IPS DF 6.9 (cell line): ENCODE measurements around the gene COMT.
"Not testable (repeated sequence)": the region's sequence is repeated elsewhere in the genome, so short reads cannot be mapped to it uniquely, and the experiment has no call there.

Experiments used
- DNase-seq: peaks from one replicate; pipeline ENCODE4 v3.0.0-alpha.2; 2013; ENCODE audit warnings: low read depth, low spot score
- H3K27ac ChIP-seq: one replicate; pipeline ENCODE4 v1.5.1; 2013; ENCODE audit warnings: low read length, control low read depth
- H3K27me3 ChIP-seq: 2 replicates; pipeline ENCODE4 v1.6.1; 2013; ENCODE audit warnings: mild to moderate bottlenecking, low read length; ENCODE audit not compliant: control insufficient read depth, insufficient read depth
- H3K36me3 ChIP-seq: 2 replicates; pipeline ENCODE4 v1.6.1; 2013; ENCODE audit warnings: low read length; ENCODE audit not compliant: control insufficient read depth, insufficient read depth
- H3K4me1 ChIP-seq: 2 replicates; pipeline ENCODE4 v1.6.1; 2013; ENCODE audit warnings: low read length; ENCODE audit not compliant: control insufficient read depth, insufficient read depth
- H3K4me3 ChIP-seq: 2 replicates; pipeline ENCODE4 v1.5.1; 2013; ENCODE audit warnings: mild to moderate bottlenecking, low read length
- H3K9me3 ChIP-seq: 2 replicates; pipeline ENCODE4 v1.6.1; 2013; ENCODE audit warnings: low read length, inconsistent platforms; ENCODE audit not compliant: control insufficient read depth, insufficient read depth
- WGBS: extraction: QIAGEN DNeasy Blood & Tissue Kit; methylation state at CpG from one replicate; pipeline ENCODE4 v1.1.7; 2013; ENCODE audit warnings: mixed read lengths, missing lambda C conversion rate; ENCODE audit not compliant: insufficient read length, insufficient coverage; 5-methylcytosine and 5-hydroxymethylcytosine counted together

The COMT gene

GRCh38 chr22:19929586-19930550, 11.7 kb upstream of the COMT start:
- no peaks in the 10 kb centered on the region for H3K9me3 ChIP-seq
- no peak for DNase-seq
- no CpG with 5 or more reads among the region's 21 CpGs for WGBS
- no peak overlapping the region for H3K4me3 ChIP-seq
- no peaks in the 10 kb centered on the region for H3K4me1 ChIP-seq
- no peaks in the 10 kb centered on the region for H3K27me3 ChIP-seq
- H3K36me3 ChIP-seq: no peaks in the 10 kb centered on the region
- no peak overlapping the region for H3K27ac ChIP-seq

DNA sequence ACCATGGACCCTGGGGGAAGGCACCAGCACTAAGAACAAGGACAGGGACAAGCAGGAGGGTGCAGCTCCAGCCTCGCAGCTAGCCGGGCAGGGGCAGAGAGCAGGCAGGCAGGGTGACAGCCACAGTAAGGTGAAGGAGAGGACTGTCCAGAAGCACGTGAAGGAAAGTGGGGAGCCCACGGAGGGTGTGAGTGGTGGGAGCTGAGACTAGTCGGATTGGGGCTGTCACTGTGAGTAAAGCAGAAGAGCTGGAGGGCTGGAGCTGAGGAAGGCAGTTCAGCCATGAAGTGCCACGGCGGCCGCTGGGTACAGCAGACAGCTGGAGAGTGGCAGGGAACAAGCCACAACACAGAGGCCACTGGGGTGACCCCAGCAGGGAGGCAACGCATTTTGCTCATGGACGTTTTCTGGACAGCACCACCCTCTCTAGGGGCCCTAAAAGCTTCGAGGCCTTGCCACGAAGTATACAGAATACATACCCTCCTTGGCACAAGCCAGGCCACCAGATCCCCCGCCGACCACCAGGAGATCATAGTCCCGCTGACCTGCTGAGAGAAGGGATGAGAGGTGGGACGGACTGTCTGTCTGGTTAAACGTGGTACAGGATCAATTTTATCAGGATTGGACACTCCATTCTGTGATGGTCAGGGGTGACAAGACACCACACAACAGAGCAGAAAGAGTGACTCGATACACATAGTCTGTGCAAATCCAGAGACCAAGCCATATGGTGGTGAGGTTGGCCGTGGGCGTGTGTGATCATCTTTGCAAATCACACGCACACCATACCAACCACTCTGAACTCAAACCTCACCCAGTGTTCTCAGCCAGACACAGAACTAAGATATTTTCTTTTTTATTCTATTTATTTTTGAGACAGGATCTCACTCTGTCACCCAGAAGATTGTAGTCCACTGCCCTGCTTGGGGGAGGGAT, 10.8 kb upstream of the COMT start:
- Histone ChIP-seq H3K27me3 (no peaks in the 10 kb centered on the region), H3K9me3 (no peaks in the 10 kb centered on the region), H3K27ac (no peak overlapping the region), H3K36me3 (no peaks in the 10 kb centered on the region), H3K4me1 (no peaks in the 10 kb centered on the region), H3K4me3 (no peak overlapping the region)
- WGBS: no CpG with 5 or more reads among the region's 21 CpGs
- DNase-seq: no peak

DNA sequence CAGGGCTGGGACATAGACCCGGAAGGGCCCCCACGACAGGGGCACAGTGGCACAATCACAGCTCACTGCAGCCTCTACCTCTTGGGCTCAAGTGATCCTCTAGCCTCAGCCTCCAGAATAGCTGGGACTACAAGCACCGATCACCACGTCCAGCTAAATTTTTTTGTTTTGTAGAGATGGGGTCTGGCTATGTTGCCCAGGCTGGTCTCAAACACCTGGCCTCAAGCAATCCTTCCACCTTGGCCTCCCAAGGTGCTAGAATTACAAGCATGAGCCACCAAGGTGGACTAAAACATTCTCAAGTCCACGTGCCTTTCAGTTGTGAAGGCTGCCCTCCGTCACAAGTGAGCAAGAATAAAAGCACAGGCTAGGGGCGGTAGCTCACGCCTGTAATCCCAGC, 10.1 kb upstream of the COMT start:
- Histone ChIP-seq H3K4me3 (no peak overlapping the region), H3K27me3 (no peaks in the 10 kb centered on the region), H3K27ac (no peak overlapping the region), H3K9me3 (no peaks in the 10 kb centered on the region), H3K36me3 (no peaks in the 10 kb centered on the region), H3K4me1 (no peaks in the 10 kb centered on the region)
- no peak for DNase-seq
- WGBS: no CpG with 5 or more reads among the region's 8 CpGs

GRCh38 chr22:19932367-19933206, 9.0 kb upstream of the COMT start:
- no peak overlapping the region for H3K4me3 ChIP-seq
- H3K36me3 ChIP-seq: no peaks in the 10 kb centered on the region
- DNase-seq: no peak
- no peaks in the 10 kb centered on the region for H3K9me3 ChIP-seq
- H3K27ac ChIP-seq: no peak overlapping the region
- no CpG with 5 or more reads among the region's 12 CpGs for WGBS
- no peaks in the 10 kb centered on the region for H3K4me1 ChIP-seq
- no peaks in the 10 kb centered on the region for H3K27me3 ChIP-seq

DNA sequence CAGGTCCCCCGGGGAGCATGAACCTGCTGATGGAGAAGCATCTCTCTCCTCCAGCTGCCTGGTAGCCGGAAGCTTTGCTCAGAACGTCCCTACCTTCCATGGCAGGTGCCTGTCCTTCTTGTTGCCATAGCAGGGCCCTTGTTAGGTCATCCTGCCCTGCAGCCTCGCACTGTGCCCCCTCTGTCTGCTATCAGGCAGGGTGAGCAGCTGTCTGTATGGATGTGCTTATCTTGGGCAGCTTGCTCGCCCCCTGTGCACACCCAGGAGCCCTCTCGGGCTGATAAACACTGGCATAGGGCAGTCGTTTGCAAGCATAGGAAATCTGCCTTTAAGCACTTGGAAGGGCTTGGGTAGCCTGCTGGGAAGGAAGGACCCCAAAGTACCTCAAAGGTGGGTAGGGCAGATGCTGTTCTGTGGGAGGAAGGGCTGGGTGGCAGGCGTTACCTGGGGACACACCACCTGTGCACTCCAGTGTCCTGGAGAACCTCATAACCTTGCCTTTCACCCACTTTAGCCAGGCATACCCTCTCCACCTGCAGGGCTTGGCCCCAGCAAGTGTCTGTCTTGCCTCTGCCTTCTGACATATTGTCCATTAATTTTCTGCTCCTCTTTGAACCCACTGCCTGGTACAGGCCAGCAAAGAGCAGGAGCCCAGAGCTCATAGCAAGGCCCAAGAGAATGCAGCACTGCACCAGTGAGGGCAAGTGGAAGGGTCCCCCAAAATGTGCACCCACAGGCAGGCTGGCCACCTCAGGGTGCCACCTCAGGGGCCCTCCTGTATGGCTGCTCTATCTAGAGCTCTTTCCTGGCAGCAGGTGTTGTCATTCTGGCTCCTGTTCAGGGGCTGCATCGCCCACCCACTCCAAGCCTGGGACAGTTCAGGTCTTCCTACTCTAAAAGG, 8.0 kb upstream of the COMT start:
- H3K4me3 ChIP-seq: no peak overlapping the region
- H3K4me1 ChIP-seq: no peaks in the 10 kb centered on the region
- H3K27me3 ChIP-seq: no peaks in the 10 kb centered on the region
- no peaks in the 10 kb centered on the region for H3K9me3 ChIP-seq
- no peak overlapping the region for H3K27ac ChIP-seq
- DNase-seq: no peak
- no peaks in the 10 kb centered on the region for H3K36me3 ChIP-seq
- no CpG with 5 or more reads among the region's 9 CpGs for WGBS

GRCh38 chr22:19935123-19935718, 6.4 kb upstream of the COMT start:
- not testable (repeated sequence) for H3K4me1 ChIP-seq, H3K27ac ChIP-seq, H3K9me3 ChIP-seq, H3K4me3 ChIP-seq, H3K27me3 ChIP-seq, DNase-seq, H3K36me3 ChIP-seq
- no CpG with 5 or more reads among the region's 11 CpGs for WGBS

DNA sequence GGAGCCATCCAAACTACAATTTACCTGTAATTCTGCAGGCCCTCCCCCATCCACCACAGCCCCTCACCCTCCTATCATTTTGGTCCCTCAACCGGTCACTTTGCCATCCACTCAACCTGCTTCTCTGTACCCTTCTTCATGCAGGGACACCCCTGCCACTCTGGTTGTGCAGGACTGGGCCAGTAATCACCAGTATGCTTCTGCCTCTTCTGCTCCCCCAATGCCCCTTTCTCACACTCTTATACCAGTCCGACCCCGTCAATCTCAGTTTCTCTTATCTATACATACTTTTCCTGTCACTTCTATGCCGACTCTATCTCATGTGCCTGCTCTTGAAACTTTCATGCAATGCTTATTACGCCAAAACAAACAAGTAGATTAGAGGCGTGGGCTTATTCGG, 5.1 kb upstream of the COMT start:
- Histone ChIP-seq H3K4me3 (no peak overlapping the region), H3K36me3 (no peaks in the 10 kb centered on the region), H3K27me3 (no peaks in the 10 kb centered on the region), H3K9me3 (no peaks in the 10 kb centered on the region), H3K4me1 (no peaks in the 10 kb centered on the region), H3K27ac (no peak overlapping the region)
- no peak for DNase-seq
- whole genome bisulfite sequencing: no CpG with 5 or more reads among the region's 7 CpGs

- no peaks in the 10 kb centered on the region for H3K9me3 ChIP-seq
- WGBS: no CpG with 5 or more reads among the region's 16 CpGs
- H3K4me1 ChIP-seq: no peaks in the 10 kb centered on the region
- H3K36me3 ChIP-seq: no peaks in the 10 kb centered on the region
- no peak for DNase-seq
- H3K27me3 ChIP-seq: no peaks in the 10 kb centered on the region
- no peak overlapping the region for H3K4me3 ChIP-seq
- no peak overlapping the region for H3K27ac ChIP-seq
Observed at GRCh38 chr22:19937616-19938473, 3.7 kb upstream of the COMT start.
